Glomerular endothelial cell (primary cell): ENCODE data around the gene C1QTNF1. TPM values are rescaled to one million over a fixed set of nuclear protein-coding genes. Genes with fewer than 3 reads are reported as not detected.

Experiments used
- DNase-seq: peaks from one replicate; pipeline ENCODE4 v3.0.0-alpha.2; 2011; ENCODE audit warnings: low read depth, low spot score; ENCODE audit errors: extremely low read depth
- total RNA-seq: library from RNA; depleted of rRNA; stranded (reverse); fragments of >200 nt; gene quantifications from 2 replicates; pipeline ENCODE4 v1.2.3, GENCODE V29; 2015

Gene C1QTNF1
- total RNA-seq, 1 donor from 2014 or later, result 7.3 TPM

DNA sequence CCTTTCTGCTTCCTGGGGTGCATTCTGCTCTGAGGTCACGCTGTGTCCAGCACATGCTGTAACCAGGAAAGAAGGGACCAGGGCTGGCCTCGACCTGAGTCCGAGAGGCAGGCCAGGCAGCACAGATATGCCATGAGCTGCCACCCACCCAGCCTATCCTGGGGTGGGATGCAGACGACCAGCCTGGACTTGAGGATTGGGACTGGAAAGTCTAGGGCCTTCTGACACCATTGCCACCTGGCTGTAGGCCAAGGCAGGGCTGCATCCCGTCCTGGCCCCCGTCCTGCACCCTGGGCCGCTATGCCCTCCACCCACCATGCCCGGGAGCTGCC, 65.0 kb downstream of the C1QTNF1 start:
- DNase-seq, result no peak

GRCh38 chr17:79089720-79090442, 65.9 kb downstream of the C1QTNF1 start:
- DNase-seq, result no peak

DNA sequence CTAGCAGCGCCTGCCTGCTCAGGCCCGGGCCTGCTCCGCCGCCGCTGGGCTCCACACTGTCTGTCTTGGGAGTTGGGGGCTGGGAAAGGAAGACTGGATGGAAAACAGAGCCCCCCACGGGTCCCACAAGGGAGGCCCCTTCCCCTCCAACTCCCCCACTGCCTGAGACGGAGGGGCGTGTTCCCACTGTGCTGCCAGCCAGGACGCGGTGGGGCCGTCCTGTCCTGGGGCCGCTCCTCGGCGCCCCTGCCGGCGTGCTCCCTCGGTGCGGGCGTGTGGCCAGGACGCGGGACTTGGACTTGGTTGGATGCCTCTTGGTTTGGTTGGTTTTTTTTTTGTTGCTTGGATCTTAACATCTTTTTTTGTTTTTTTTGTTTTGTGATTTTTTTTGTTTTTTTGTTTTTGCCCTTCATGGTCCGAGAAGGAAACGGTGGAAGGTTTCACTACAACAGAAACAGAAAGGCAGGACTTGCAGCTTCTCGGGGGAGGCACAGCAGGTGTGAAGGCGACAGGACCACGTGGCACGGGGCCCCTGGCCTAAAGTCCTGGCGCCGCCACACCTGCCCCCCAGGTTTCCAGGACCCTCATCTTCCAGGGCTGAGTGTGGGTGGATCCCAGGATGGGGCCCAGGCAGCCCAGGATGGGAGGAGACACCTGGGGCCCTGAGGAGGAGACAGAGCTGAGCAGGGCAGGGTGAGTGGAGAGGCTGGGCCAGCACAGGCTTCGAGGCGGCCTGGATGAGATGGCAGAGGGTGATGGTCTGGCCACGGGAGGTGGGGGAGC, 66.7 kb downstream of the C1QTNF1 start:
- DNase-seq, result no peak

DNA sequence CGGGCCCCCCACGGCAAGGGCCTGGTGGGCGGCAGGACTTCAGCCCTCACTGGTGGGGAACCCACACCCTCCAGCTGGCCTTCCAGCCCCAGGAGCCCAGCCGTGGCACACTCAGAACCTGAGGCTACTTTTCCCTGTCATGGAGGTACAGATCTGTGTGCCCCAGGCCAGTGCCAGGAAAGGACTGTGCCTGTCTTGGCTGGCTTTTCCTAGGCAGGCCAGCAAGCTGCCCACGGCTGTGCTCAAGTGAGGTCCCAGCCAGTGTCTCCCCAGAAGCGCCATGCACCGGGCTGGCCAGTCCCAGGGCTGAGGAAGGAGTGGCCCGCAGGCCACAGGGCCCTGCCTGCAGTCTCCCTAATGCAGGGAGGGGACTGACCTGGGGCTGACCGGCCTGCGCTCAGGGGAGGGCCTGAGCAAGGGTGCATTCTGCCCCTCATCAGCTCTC, 67.3 kb downstream of the C1QTNF1 start:
- no peak for DNase-seq

- DNase-seq, result no peak
Measured at GRCh38 chr17:79092567-79092966, 68.6 kb downstream of the C1QTNF1 start.

GRCh38 chr17:79093270-79093669, 69.3 kb downstream of the C1QTNF1 start:
- no peak for DNase-seq

DNA sequence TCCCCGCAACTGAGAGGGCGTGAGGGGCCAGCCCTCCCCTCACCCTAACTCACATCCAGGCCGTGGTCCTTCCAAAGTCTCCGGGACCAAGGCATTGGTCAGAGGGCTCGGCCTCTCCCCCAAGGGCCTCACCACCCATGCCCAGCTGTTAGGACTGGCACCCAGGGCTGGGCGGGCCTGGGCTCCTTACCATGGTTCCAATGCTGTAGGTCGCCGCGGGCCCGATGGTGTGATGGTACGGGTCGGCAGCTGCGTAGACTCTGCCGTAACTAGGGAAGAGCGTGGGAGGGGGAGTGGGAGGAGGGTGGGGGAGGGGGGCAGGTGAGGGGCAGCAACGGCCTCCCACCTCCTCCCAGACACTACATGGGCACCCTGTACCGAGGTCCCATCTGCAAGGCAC, 70.3 kb downstream of the C1QTNF1 start:
- no peak for DNase-seq

DNA sequence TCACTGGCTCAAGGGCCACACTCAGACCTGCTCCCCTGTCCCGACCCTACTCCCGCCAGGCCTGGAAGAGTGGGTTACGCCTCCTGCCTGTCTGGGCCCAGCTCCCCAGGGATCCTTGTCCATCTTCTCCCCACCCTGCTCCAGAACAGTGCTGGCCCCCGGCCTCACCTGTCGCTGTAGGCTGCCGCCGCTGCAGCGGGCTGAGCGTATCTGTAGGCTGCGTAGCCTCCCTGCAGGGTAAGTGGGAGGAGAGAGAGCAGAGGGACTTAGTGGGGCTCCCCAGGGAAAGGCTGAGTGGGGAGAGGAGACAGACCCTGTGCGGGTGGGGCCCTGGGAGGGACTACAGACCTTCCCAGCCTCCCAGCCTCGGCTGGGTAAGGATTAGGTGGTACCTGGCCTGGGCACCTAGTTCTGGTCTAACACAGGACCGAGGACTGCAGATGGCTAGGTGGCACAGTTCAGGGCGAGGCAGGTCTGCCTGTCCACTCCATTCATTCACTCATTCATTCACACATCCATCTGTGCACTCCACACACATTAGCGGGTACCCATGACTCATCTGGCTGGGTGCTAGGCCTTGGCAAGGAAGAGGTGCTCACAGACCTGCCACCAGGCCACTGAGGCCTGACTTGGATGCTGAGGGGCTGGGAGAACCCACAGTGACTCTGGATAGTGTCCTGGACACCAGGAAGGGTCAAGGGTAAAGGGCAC, 71.5 kb downstream of the C1QTNF1 start:
- no peak for DNase-seq

GRCh38 chr17:79096477-79096876, 72.5 kb downstream of the C1QTNF1 start:
- no peak for DNase-seq

DNA sequence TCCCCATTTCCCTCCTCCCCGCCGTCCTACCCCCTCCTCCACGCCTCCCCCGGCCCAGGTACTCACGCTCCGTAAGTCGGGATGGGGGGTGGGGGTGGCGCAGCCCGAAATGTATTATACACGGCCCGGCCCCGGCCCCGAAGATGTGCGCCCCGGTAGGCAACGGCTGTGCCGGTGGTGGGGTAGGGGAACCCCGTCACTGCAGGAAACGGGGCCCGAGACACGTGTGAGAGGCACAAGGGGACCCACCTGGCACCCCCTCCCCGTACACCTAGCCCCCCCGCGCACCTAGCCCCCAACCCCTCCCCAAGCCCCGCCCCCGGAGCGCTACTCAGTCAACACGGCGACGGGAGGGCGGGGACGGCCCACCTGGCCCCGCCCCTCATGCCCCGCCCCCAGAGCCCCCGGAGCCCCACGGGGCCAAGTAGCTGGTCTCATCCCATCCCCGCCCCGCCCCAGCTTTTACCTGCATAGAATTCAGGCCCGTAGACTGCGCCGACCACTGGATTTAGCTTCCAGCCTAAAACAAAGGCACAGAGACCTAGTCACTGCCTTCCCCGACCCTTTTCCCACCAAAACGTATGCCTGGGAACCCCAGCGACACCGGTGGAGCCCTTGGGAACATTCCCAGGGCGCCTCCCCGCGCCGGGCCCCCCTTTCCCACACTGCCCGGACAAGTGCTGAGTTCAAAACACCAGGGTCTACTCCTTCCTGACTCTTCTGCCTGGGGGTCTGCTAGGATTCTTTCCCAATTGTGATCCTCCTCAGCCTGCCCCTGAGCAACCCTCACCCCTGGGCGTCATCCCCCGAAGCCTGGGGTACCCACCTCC, 73.5 kb downstream of the C1QTNF1 start:
- no peak for DNase-seq

- no peak for DNase-seq
Measured at GRCh38 chr17:79098282-79098867, 74.4 kb downstream of the C1QTNF1 start.

Other genes with a start within 250 kb of the C1QTNF1 start
- gene CYTH1, start 241.9 kb upstream of the C1QTNF1 start, total RNA-seq, result 45.6 and 61.6 TPM in 2 replicates
- 34.3 and 41.2 TPM in 2 replicates for gene USP36, start 183.4 kb upstream of the C1QTNF1 start, total RNA-seq
- 1.0 and 3.7 TPM in 2 replicates for gene CEP295NL, start 121.0 kb upstream of the C1QTNF1 start, total RNA-seq
- 278 and 322 TPM in 2 replicates for gene TIMP2, start 98.8 kb upstream of the C1QTNF1 start, total RNA-seq
- 107 and 129 TPM in 2 replicates for gene LGALS3BP, start 44.2 kb upstream of the C1QTNF1 start, total RNA-seq
- 62.4 and 65.3 TPM in 2 replicates for gene CANT1, start 14.4 kb upstream of the C1QTNF1 start, total RNA-seq
- gene ENGASE, start 50.7 kb downstream of the C1QTNF1 start, total RNA-seq, result 10.8 and 19.8 TPM in 2 replicates